Activated T-cell treated with anti-CD3 and anti-CD28 coated beads, Interleukin-2, amount 50 U/mL, for 48 hours (primary cell): ENCODE measurements around the gene PSMB10.
A peak's percentile ranks its signal among the peaks of the same experiment; 100 is the strongest.
"Not testable (repeated sequence)": the region's sequence is repeated elsewhere in the genome, so short reads cannot be mapped to it uniquely, and the experiment has no call there.

Source experiments
- DNase-seq, 2 experiments: peaks; one replicate each; pipeline ENCODE4 v3.0.0-alpha.2; 2020

Gene PSMB10

GRCh38 chr16:67924140-67924906, 12.3 kb downstream of the PSMB10 start:
- DNase-seq = no peak

GRCh38 chr16:67923414-67924116, 13.1 kb downstream of the PSMB10 start:
- DNase-seq = no peak

GRCh38 chr16:67922740-67923139, 13.9 kb downstream of the PSMB10 start:
- no peak for DNase-seq

- DNase-seq = no peak
Observed at GRCh38 chr16:67922221-67922620, 14.4 kb downstream of the PSMB10 start.

GRCh38 chr16:67919622-67920221, 16.9 kb downstream of the PSMB10 start:
- DNase-seq = no peak

GRCh38 chr16:67917852-67918236, 18.8 kb downstream of the PSMB10 start:
- DNase-seq = peak; percentile 62 to 70

- no peak for DNase-seq
Observed at GRCh38 chr16:67917140-67917851, 19.4 kb downstream of the PSMB10 start.

GRCh38 chr16:67915831-67916723, 20.6 kb downstream of the PSMB10 start:
- DNase-seq = no peak

- DNase-seq = not testable (repeated sequence)
Observed at GRCh38 chr16:67915496-67915769, 21.2 kb downstream of the PSMB10 start.

- no peak for DNase-seq
Observed at GRCh38 chr16:67914758-67915495, 21.7 kb downstream of the PSMB10 start.

- peak in 1 of 2 experiments; percentile 38 for DNase-seq
Observed at GRCh38 chr16:67910158-67910557, 26.5 kb downstream of the PSMB10 start.

- DNase-seq = no peak
Observed at GRCh38 chr16:67909056-67909742, 27.5 kb downstream of the PSMB10 start.

GRCh38 chr16:67907397-67908180, 29.1 kb downstream of the PSMB10 start:
- DNase-seq = no peak

- DNase-seq = no peak
Observed at GRCh38 chr16:67902831-67903230, 33.8 kb downstream of the PSMB10 start.

GRCh38 chr16:67901734-67902133, 34.9 kb downstream of the PSMB10 start:
- no peak for DNase-seq

- no peak for DNase-seq
Observed at GRCh38 chr16:67897231-67897630, 39.4 kb downstream of the PSMB10 start.

GRCh38 chr16:67893743-67894399, 42.8 kb downstream of the PSMB10 start:
- DNase-seq = no peak

GRCh38 chr16:67892899-67893742, 43.5 kb downstream of the PSMB10 start, which contains the start of gene PSKH1:
Gene PSKH1 (plus strand): TSS chr16:67893254. CDS start chr16:67908750, 15,496 bp downstream.
- peak; percentile 94 to 95 for DNase-seq

GRCh38 chr16:67892375-67892774, 44.3 kb downstream of the PSMB10 start:
- no peak for DNase-seq
